ENCODE measurements around the gene TEX36.
"Not testable (repeated sequence)": the region's sequence is repeated elsewhere in the genome, so short reads cannot be mapped to it uniquely, and the experiment has no call there.

Gene TEX36

GRCh38 chr10:125709553-125710474, 26.9 kb upstream of the TEX36 start:
- no peak overlapping the region for H3K4me3 ChIP-seq (ENCODE audit: insufficient read depth, low read depth, low read length, poor library complexity, severe bottlenecking)
- no peaks in the 10 kb centered on the region for H3K4me1 ChIP-seq (ENCODE audit: control insufficient read depth, insufficient read depth, low read length, poor library complexity, severe bottlenecking)
- peaks cover 15% of the 10 kb centered on the region for H3K9me3 ChIP-seq (ENCODE audit: control insufficient read depth, low read length)
- no peaks in the 10 kb centered on the region for H3K36me3 ChIP-seq (ENCODE audit: control insufficient read depth, insufficient read depth, low read length)
- H3K27me3 ChIP-seq (replicated peaks; ENCODE audit: control insufficient read depth, insufficient read depth, low read length, poor library complexity, severe bottlenecking), result no peaks in the 10 kb centered on the region
- no peak for DNase-seq
- H3K27ac ChIP-seq (ENCODE audit: insufficient read depth, low read length, poor library complexity, severe bottlenecking), result no peak overlapping the region

- no peaks in the 10 kb centered on the region for H3K4me1 ChIP-seq (ENCODE audit: control insufficient read depth, insufficient read depth, low read length, poor library complexity, severe bottlenecking)
- H3K4me3 ChIP-seq (ENCODE audit: insufficient read depth, low read depth, low read length, poor library complexity, severe bottlenecking), result no peak overlapping the region
- H3K27ac ChIP-seq (ENCODE audit: insufficient read depth, low read length, poor library complexity, severe bottlenecking), result no peak overlapping the region
- no peak for DNase-seq
- H3K27me3 ChIP-seq (replicated peaks; ENCODE audit: control insufficient read depth, insufficient read depth, low read length, poor library complexity, severe bottlenecking), result no peaks in the 10 kb centered on the region
- H3K36me3 ChIP-seq (ENCODE audit: control insufficient read depth, insufficient read depth, low read length), result no peaks in the 10 kb centered on the region
- peaks cover 14% of the 10 kb centered on the region for H3K9me3 ChIP-seq (ENCODE audit: control insufficient read depth, low read length)
Observed at GRCh38 chr10:125708971-125709503, 26.1 kb upstream of the TEX36 start.

- DNase-seq, result no peak
- no peak overlapping the region for H3K4me3 ChIP-seq (ENCODE audit: insufficient read depth, low read depth, low read length, poor library complexity, severe bottlenecking)
Observed at GRCh38 chr10:125707541-125708468, 24.8 kb upstream of the TEX36 start.

GRCh38 chr10:125700355-125700911, 17.5 kb upstream of the TEX36 start:
- DNase-seq, result no peak
- Histone ChIP-seq H3K27ac (ENCODE audit: insufficient read depth, low read length, poor library complexity, severe bottlenecking) (no peak overlapping the region), H3K4me1 (ENCODE audit: control insufficient read depth, insufficient read depth, low read length, poor library complexity, severe bottlenecking) (no peaks in the 10 kb centered on the region), H3K9me3 (ENCODE audit: control insufficient read depth, low read length) (no peaks in the 10 kb centered on the region), H3K4me3 (ENCODE audit: insufficient read depth, low read depth, low read length, poor library complexity, severe bottlenecking) (no peak overlapping the region), H3K27me3 (replicated peaks; ENCODE audit: control insufficient read depth, insufficient read depth, low read length, poor library complexity, severe bottlenecking) (no peaks in the 10 kb centered on the region), H3K36me3 (ENCODE audit: control insufficient read depth, insufficient read depth, low read length) (no peaks in the 10 kb centered on the region)

More at GRCh38 chr10:125707541-125708468, 24.8 kb upstream of the TEX36 start:
- no peaks in the 10 kb centered on the region for H3K27me3 ChIP-seq (replicated peaks; ENCODE audit: control insufficient read depth, insufficient read depth, low read length, poor library complexity, severe bottlenecking)
- no peaks in the 10 kb centered on the region for H3K36me3 ChIP-seq (ENCODE audit: control insufficient read depth, insufficient read depth, low read length)
- H3K27ac ChIP-seq (ENCODE audit: insufficient read depth, low read length, poor library complexity, severe bottlenecking), result no peak overlapping the region
- H3K9me3 ChIP-seq (ENCODE audit: control insufficient read depth, low read length), result peaks cover 5% of the 10 kb centered on the region
- no peaks in the 10 kb centered on the region for H3K4me1 ChIP-seq (ENCODE audit: control insufficient read depth, insufficient read depth, low read length, poor library complexity, severe bottlenecking)

GRCh38 chr10:125699562-125700143, 16.7 kb upstream of the TEX36 start:
- no peaks in the 10 kb centered on the region for H3K27me3 ChIP-seq (replicated peaks; ENCODE audit: control insufficient read depth, insufficient read depth, low read length, poor library complexity, severe bottlenecking)
- no peak for DNase-seq
- no peaks in the 10 kb centered on the region for H3K36me3 ChIP-seq (ENCODE audit: control insufficient read depth, insufficient read depth, low read length)
- no peak overlapping the region for H3K4me3 ChIP-seq (ENCODE audit: insufficient read depth, low read depth, low read length, poor library complexity, severe bottlenecking)
- H3K4me1 ChIP-seq (ENCODE audit: control insufficient read depth, insufficient read depth, low read length, poor library complexity, severe bottlenecking), result no peaks in the 10 kb centered on the region
- no peaks in the 10 kb centered on the region for H3K9me3 ChIP-seq (ENCODE audit: control insufficient read depth, low read length)
- no peak overlapping the region for H3K27ac ChIP-seq (ENCODE audit: insufficient read depth, low read length, poor library complexity, severe bottlenecking)

- DNase-seq, result no peak
- Histone ChIP-seq H3K4me1 (ENCODE audit: control insufficient read depth, insufficient read depth, low read length, poor library complexity, severe bottlenecking) (no peaks in the 10 kb centered on the region), H3K27ac (ENCODE audit: insufficient read depth, low read length, poor library complexity, severe bottlenecking) (no peak overlapping the region), H3K9me3 (ENCODE audit: control insufficient read depth, low read length) (no peaks in the 10 kb centered on the region), H3K27me3 (replicated peaks; ENCODE audit: control insufficient read depth, insufficient read depth, low read length, poor library complexity, severe bottlenecking) (no peaks in the 10 kb centered on the region), H3K36me3 (ENCODE audit: control insufficient read depth, insufficient read depth, low read length) (no peaks in the 10 kb centered on the region), H3K4me3 (ENCODE audit: insufficient read depth, low read depth, low read length, poor library complexity, severe bottlenecking) (no peak overlapping the region)
Observed at GRCh38 chr10:125698481-125698998, 15.6 kb upstream of the TEX36 start.

- not testable (repeated sequence) for H3K27ac ChIP-seq (ENCODE audit: insufficient read depth, low read length, poor library complexity, severe bottlenecking); H3K4me1 ChIP-seq (ENCODE audit: control insufficient read depth, insufficient read depth, low read length, poor library complexity, severe bottlenecking); H3K27me3 ChIP-seq (replicated peaks; ENCODE audit: control insufficient read depth, insufficient read depth, low read length, poor library complexity, severe bottlenecking); H3K9me3 ChIP-seq (ENCODE audit: control insufficient read depth, low read length); DNase-seq; H3K4me3 ChIP-seq (ENCODE audit: insufficient read depth, low read depth, low read length, poor library complexity, severe bottlenecking); H3K36me3 ChIP-seq (ENCODE audit: control insufficient read depth, insufficient read depth, low read length)
Observed at GRCh38 chr10:125696884-125697283, 13.9 kb upstream of the TEX36 start.

- Histone ChIP-seq H3K27ac (ENCODE audit: insufficient read depth, low read length, poor library complexity, severe bottlenecking) (no peak overlapping the region), H3K36me3 (ENCODE audit: control insufficient read depth, insufficient read depth, low read length) (no peaks in the 10 kb centered on the region), H3K4me1 (ENCODE audit: control insufficient read depth, insufficient read depth, low read length, poor library complexity, severe bottlenecking) (no peaks in the 10 kb centered on the region), H3K9me3 (ENCODE audit: control insufficient read depth, low read length) (no peaks in the 10 kb centered on the region), H3K27me3 (replicated peaks; ENCODE audit: control insufficient read depth, insufficient read depth, low read length, poor library complexity, severe bottlenecking) (no peaks in the 10 kb centered on the region), H3K4me3 (ENCODE audit: insufficient read depth, low read depth, low read length, poor library complexity, severe bottlenecking) (no peak overlapping the region)
- no peak for DNase-seq
Observed at GRCh38 chr10:125694883-125695282, 11.9 kb upstream of the TEX36 start.

GRCh38 chr10:125693524-125693847, 10.5 kb upstream of the TEX36 start:
- H3K9me3 ChIP-seq (ENCODE audit: control insufficient read depth, low read length), result no peaks in the 10 kb centered on the region
- H3K27ac ChIP-seq (ENCODE audit: insufficient read depth, low read length, poor library complexity, severe bottlenecking), result no peak overlapping the region

More at GRCh38 chr10:125693524-125693847, 10.5 kb upstream of the TEX36 start:
- DNase-seq, result no peak
- no peak overlapping the region for H3K4me3 ChIP-seq (ENCODE audit: insufficient read depth, low read depth, low read length, poor library complexity, severe bottlenecking)
- H3K36me3 ChIP-seq (ENCODE audit: control insufficient read depth, insufficient read depth, low read length), result no peaks in the 10 kb centered on the region
- H3K4me1 ChIP-seq (ENCODE audit: control insufficient read depth, insufficient read depth, low read length, poor library complexity, severe bottlenecking), result no peaks in the 10 kb centered on the region
- H3K27me3 ChIP-seq (replicated peaks; ENCODE audit: control insufficient read depth, insufficient read depth, low read length, poor library complexity, severe bottlenecking), result no peaks in the 10 kb centered on the region

Measured in effector memory CD4-positive, alpha-beta T cell (primary cell).